Mucosa of rectum (tissue), 2 donors: ENCODE results near the gene PI16.

ENCODE experiments used
- H3K27ac ChIP-seq, 2 donors: one replicate each; pipeline ENCODE4 v1.7.0; 2013; ENCODE audit warnings: inconsistent platforms in 2 of 2, low read depth in 2 of 2, low read length in 2 of 2
- H3K27me3 ChIP-seq, 2 donors: one replicate each; pipeline ENCODE4 v1.7.0; 2013; ENCODE audit warnings: low read length in 2 of 2; ENCODE audit not compliant: control insufficient read depth in 2 of 2, insufficient read depth in 2 of 2
- H3K36me3 ChIP-seq, 2 donors: one replicate each; pipeline ENCODE4 v1.7.0; 2013; ENCODE audit warnings: low read length in 2 of 2; ENCODE audit not compliant: control insufficient read depth in 2 of 2, insufficient read depth in 2 of 2
- H3K4me1 ChIP-seq, 2 donors: one replicate each; pipeline ENCODE4 v1.7.0; 2013; ENCODE audit warnings: low read length in 2 of 2, mild to moderate bottlenecking in 1 of 2; ENCODE audit not compliant: control insufficient read depth in 2 of 2, insufficient read depth in 2 of 2
- H3K4me3 ChIP-seq, 2 donors: one replicate each; pipeline ENCODE4 v1.7.0; 2013; ENCODE audit warnings: low read length in 2 of 2
- H3K9ac ChIP-seq, 2 donors: one replicate each; pipeline ENCODE4 v1.7.0; 2013; ENCODE audit warnings: low read length in 2 of 2, low read depth in 1 of 2, mild to moderate bottlenecking in 1 of 2
- H3K9me3 ChIP-seq, 2 donors: one replicate each; pipeline ENCODE4 v1.7.0; 2013; ENCODE audit warnings: low read length in 2 of 2; ENCODE audit not compliant: control insufficient read depth in 2 of 2
- donor health status: healthy.
- donor health status: Normal muscosa, but diverticular disease.

The PI16 gene

GRCh38 chr6:36955671-36956445, 1.3 kb downstream of the PI16 start:
- Histone ChIP-seq H3K27me3 (no peaks in the 10 kb centered on the region), H3K36me3 (no peaks in the 10 kb centered on the region), H3K9ac (no peak overlapping the region), H3K9me3 (no peaks in the 10 kb centered on the region), H3K4me3 (no peak overlapping the region), H3K4me1 (no peaks in the 10 kb centered on the region), H3K27ac (no peak overlapping the region)

- no peaks in the 10 kb centered on the region for H3K27me3 ChIP-seq
- no peak overlapping the region for H3K9ac ChIP-seq
- no peaks in the 10 kb centered on the region for H3K36me3 ChIP-seq
- no peaks in the 10 kb centered on the region for H3K9me3 ChIP-seq
- H3K27ac ChIP-seq, result no peak overlapping the region
- no peaks in the 10 kb centered on the region for H3K4me1 ChIP-seq
- no peak overlapping the region for H3K4me3 ChIP-seq
These were observed 1.9 kb downstream of the PI16 start for GRCh38 chr6:36956446-36956820.

- Histone ChIP-seq H3K9me3 (no peaks in the 10 kb centered on the region), H3K27me3 (no peaks in the 10 kb centered on the region), H3K36me3 (no peaks in the 10 kb centered on the region), H3K4me3 (no peak overlapping the region), H3K27ac (no peak overlapping the region), H3K4me1 (no peaks in the 10 kb centered on the region), H3K9ac (no peak overlapping the region)
These were observed 3.3 kb downstream of the PI16 start for GRCh38 chr6:36957773-36958271.

GRCh38 chr6:36958775-36959554, 4.4 kb downstream of the PI16 start:
- Histone ChIP-seq H3K9me3 (no peaks in the 10 kb centered on the region), H3K36me3 (no peaks in the 10 kb centered on the region), H3K27me3 (no peaks in the 10 kb centered on the region), H3K4me1 (peaks cover 0 to 3% of the 10 kb centered on the region in 2 donors), H3K4me3 (no peak overlapping the region), H3K27ac (no peak overlapping the region), H3K9ac (no peak overlapping the region)

GRCh38 chr6:36959555-36960250, 5.2 kb downstream of the PI16 start:
- Histone ChIP-seq H3K27ac (no peak overlapping the region), H3K9ac (no peak overlapping the region), H3K4me3 (no peak overlapping the region), H3K9me3 (no peaks in the 10 kb centered on the region), H3K36me3 (no peaks in the 10 kb centered on the region), H3K27me3 (no peaks in the 10 kb centered on the region), H3K4me1 (peaks cover 0 to 3% of the 10 kb centered on the region in 2 donors)

- Histone ChIP-seq H3K9me3 (no peaks in the 10 kb centered on the region), H3K27me3 (no peaks in the 10 kb centered on the region), H3K4me1 (peaks cover 0 to 3% of the 10 kb centered on the region in 2 donors), H3K36me3 (no peaks in the 10 kb centered on the region), H3K9ac (no peak overlapping the region), H3K27ac (no peak overlapping the region), H3K4me3 (no peak overlapping the region)
These were observed 7.2 kb downstream of the PI16 start for GRCh38 chr6:36961441-36962435.

GRCh38 chr6:36962874-36963273, 8.3 kb downstream of the PI16 start:
- Histone ChIP-seq H3K36me3 (peaks cover 4 to 8% of the 10 kb centered on the region in 2 donors), H3K4me3 (no peak overlapping the region), H3K9ac (no peak overlapping the region), H3K27me3 (no peaks in the 10 kb centered on the region), H3K27ac (no peak overlapping the region), H3K4me1 (peaks cover 0 to 3% of the 10 kb centered on the region in 2 donors), H3K9me3 (no peaks in the 10 kb centered on the region)

- H3K4me1 ChIP-seq, result peaks cover 0 to 3% of the 10 kb centered on the region in 2 donors
These were observed 9.1 kb downstream of the PI16 start for GRCh38 chr6:36963451-36964290.

GRCh38 chr6:36964349-36964748, 9.8 kb downstream of the PI16 start:
- no peak overlapping the region for H3K27ac ChIP-seq
- H3K4me1 ChIP-seq, result peaks cover 0 to 3% of the 10 kb centered on the region in 2 donors
- no peak overlapping the region for H3K4me3 ChIP-seq
- H3K27me3 ChIP-seq, result no peaks in the 10 kb centered on the region
- peaks cover 18 to 23% of the 10 kb centered on the region in 2 donors for H3K36me3 ChIP-seq
- H3K9ac ChIP-seq, result no peak overlapping the region
- no peaks in the 10 kb centered on the region for H3K9me3 ChIP-seq

More at GRCh38 chr6:36963451-36964290, 9.1 kb downstream of the PI16 start:
- Histone ChIP-seq H3K9ac (no peak overlapping the region), H3K4me3 (no peak overlapping the region), H3K27me3 (no peaks in the 10 kb centered on the region), H3K9me3 (no peaks in the 10 kb centered on the region), H3K27ac (no peak overlapping the region), H3K36me3 (peaks cover 12 to 16% of the 10 kb centered on the region in 2 donors)
